Stimulated activated effector memory CD8-positive, alpha-beta T cell treated with anti-CD3 and anti-CD28 coated beads, Interleukin-12 subunit alpha, Interleukin-12 subunit beta, amount 100 ng/mL, for 72 hours (primary cell): Measurements from ENCODE around the gene OR2B3.

Source experiments
- ATAC-seq: fragments of 150-1000 bp; cut with Tn5 transposase; 2 replicates; pipeline ENCODE4 v1.10.0; 2021
- DNase-seq, 2 donors: peaks; one replicate each; pipeline ENCODE4 v3.0.0; 2021 to 2022; ENCODE audit warnings: low spot score in 2 of 2
- H3K27ac Mint-ChIP-seq: one replicate; pipeline ENCODE4 v1.8.0; 2022; ENCODE audit warnings: mild to moderate bottlenecking, mixed read lengths
- H3K36me3 Mint-ChIP-seq: one replicate; pipeline ENCODE4 v1.8.0; 2022; ENCODE audit warnings: mild to moderate bottlenecking, mixed read lengths
- H3K4me1 Mint-ChIP-seq: one replicate; pipeline ENCODE4 v1.8.0; 2022; ENCODE audit warnings: mixed read lengths
- H3K4me3 Mint-ChIP-seq: one replicate; pipeline ENCODE4 v1.8.0; 2022; ENCODE audit warnings: mild to moderate bottlenecking, mixed read lengths
- H3K9me3 Mint-ChIP-seq: one replicate; pipeline ENCODE4 v1.8.0; 2022; ENCODE audit warnings: mixed read lengths

OR2B3 gene

GRCh38 chr6:29045075-29045474 lies 42.0 kb downstream of the OR2B3 start, which contains the start of gene OR2W1:
TSS of gene OR2W1 (minus strand) at chr6:29045175. CDS start at chr6:29045175, 0 bp downstream.
- H3K4me3 Mint-ChIP-seq = no peak within 1 kb of the TSS
- no peak within 1 kb of the TSS for H3K27ac Mint-ChIP-seq
- no peaks in the 10 kb centered on the region for H3K9me3 Mint-ChIP-seq
- H3K4me1 Mint-ChIP-seq = no peaks in the 10 kb centered on the region
- no peaks in the 10 kb centered on the region for H3K36me3 Mint-ChIP-seq
- DNase-seq (no peak), ATAC-seq (no peak)
